KOPT-K1 (cell line): Measurements from ENCODE around the gene ABCC12.

ENCODE experiments used
- H3K27ac ChIP-seq: fragments of 200-600 bp; sonication (generic); 2 replicates; pipeline ENCODE4 v1.5.1; 2016; ENCODE audit warnings: antibody characterized with exemption, mild to moderate bottlenecking, low read depth, low read length; ENCODE audit not compliant: poor library complexity, severe bottlenecking
- H3K36me3 ChIP-seq: fragments of 200-600 bp; sonication (generic); 2 replicates; pipeline ENCODE4 v1.5.1; 2017; ENCODE audit warnings: antibody characterized with exemption, mild to moderate bottlenecking, low read length, moderate library complexity; ENCODE audit not compliant: insufficient read depth
- H3K9me3 ChIP-seq: fragments of 200-600 bp; sonication (generic); 2 replicates; pipeline ENCODE4 v1.5.1; 2017; ENCODE audit warnings: antibody characterized with exemption, low read length, mild to moderate bottlenecking; ENCODE audit not compliant: insufficient read depth, poor library complexity, severe bottlenecking

ABCC12 gene

DNA sequence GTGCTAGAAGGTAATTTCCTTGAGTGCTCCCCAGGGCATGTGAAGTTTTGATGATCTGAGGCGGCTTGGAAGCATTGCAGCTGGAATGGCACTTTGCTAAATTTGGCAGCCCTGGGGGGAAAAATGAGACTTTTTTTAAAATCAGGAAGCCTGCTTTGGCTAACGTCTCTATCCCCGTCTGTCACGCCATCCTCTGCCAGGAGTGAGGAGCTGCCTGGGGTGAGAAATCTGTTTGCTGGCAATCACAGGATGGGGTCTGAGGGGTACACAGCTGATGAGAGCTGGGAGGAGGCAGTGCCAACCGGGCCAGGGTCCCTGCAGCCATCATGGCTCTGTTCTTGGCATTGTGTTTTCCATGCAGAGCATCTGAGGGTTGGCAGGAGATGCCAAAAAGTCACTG, 2.0 kb downstream of the ABCC12 start:
- Histone ChIP-seq H3K27ac (no peak overlapping the region), H3K9me3 (peaks cover 4% of the 10 kb centered on the region), H3K36me3 (no peaks in the 10 kb centered on the region)

DNA sequence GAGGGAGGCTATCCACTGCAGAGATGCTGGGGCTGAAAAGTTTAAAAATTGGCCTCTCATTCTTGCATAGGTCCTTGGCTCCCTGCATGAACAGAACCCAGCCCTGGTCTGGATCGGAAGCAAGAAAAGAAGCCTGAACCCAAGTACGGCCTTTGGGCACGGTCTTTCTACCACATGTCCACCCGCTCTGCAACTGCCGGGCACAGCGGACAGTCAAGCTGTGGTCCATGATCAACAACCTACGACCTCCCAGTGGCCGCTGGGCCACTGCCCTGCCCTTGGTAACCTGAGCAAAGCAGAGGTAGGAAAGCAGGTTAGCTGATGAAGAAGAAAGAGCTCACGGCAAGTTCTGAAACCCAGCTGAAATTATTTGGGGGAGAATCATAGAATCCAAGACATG, 3.6 kb downstream of the ABCC12 start:
- Histone ChIP-seq H3K9me3 (peaks cover 4% of the 10 kb centered on the region), H3K27ac (no peak overlapping the region), H3K36me3 (no peaks in the 10 kb centered on the region)

- H3K36me3 ChIP-seq = no peaks in the 10 kb centered on the region
- no peak overlapping the region for H3K27ac ChIP-seq
- H3K9me3 ChIP-seq = peaks cover 4% of the 10 kb centered on the region
Measured at GRCh38 chr16:48150707-48151106, 5.1 kb downstream of the ABCC12 start.

GRCh38 chr16:48146710-48147109, 9.1 kb downstream of the ABCC12 start:
- no peaks in the 10 kb centered on the region for H3K36me3 ChIP-seq
- peaks cover 12% of the 10 kb centered on the region for H3K9me3 ChIP-seq
- no peak overlapping the region for H3K27ac ChIP-seq

DNA sequence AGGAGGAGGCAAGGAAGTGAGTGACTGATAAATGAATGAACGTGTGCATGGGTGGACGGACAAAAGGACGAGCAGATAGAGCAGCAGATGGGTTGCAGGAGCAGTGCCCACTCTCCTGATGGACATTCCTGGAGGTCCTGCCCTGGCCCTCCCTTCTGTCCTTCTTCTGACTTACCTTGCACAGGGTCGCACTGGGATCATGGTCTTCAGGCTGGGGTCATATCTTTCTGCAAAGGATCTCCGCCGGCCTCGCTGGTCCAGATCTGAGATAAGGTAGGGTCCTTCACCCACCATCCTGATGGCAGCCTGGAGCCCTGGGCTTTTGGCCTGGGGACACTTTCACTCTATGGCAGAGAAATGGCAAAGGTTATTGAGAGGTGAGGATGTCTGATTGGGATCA, 9.7 kb downstream of the ABCC12 start:
- Histone ChIP-seq H3K36me3 (no peaks in the 10 kb centered on the region), H3K27ac (no peak overlapping the region), H3K9me3 (peaks cover 12% of the 10 kb centered on the region)

DNA sequence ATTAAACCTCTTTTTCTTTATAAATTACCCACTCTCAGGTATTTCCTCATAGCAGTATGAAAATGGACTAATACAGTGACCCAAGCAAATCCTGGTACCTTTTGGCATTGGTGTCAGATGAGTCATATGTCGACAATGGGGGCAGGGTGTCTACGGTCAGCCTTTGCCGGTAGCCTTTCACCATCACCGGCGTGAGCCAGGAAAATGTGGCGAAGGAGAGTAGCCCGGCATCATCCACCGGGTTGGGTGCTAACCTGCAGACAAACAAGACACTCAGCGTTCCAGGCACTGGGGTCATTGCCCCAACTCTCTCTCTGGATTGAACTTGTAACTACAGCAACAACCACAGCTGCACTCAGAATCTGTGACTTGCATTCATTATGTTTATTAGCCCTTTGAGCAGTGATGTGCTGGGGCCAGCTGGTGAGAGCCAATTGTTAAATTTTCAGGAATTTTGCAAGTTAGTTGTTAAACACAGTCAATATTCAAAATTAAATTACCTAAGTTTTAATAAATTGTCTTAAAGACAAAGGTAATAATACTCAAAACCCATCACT, 11.9 kb downstream of the ABCC12 start:
- Histone ChIP-seq H3K9me3 (peaks cover 8% of the 10 kb centered on the region), H3K36me3 (no peaks in the 10 kb centered on the region), H3K27ac (no peak overlapping the region)

DNA sequence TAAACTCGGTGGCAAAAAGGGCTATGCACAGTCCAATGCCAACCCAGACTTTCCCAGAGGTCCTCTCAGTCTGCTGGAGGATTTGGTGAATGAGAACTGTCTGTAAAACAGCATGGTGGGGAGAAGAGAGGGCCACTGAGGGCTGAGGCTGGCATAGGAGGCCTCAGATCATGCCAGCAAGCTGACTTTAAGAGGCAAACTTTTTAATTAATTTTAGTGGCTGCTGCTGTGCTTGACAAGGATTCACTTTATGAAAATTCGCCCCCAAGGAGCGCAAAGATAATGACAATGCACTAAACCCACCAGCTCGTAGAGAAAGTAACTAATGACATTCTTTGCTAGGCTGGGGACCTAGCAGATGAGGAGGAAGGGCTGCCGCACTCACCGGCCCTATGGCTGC, 15.0 kb downstream of the ABCC12 start:
- Histone ChIP-seq H3K36me3 (no peaks in the 10 kb centered on the region), H3K9me3 (peaks cover 8% of the 10 kb centered on the region), H3K27ac (no peak overlapping the region)

DNA sequence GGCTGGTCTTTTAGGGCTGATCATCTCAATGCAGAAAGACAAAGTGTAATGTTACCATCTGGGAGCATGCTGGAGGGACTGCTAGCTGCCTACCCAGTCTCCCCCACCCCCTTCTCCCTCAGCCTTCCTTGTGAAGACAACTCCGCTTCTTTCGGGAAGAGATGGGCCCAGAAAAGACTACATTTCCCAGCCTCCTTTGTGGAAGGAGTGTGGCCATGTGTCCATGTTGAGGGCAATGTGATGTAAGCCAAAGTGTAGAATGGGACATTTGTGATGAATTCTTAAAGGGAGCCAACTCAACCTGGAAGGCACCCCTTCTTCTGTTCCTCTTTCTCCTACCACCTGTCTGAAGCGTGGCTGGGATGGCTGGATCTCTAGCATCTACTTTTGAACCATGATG, 16.3 kb downstream of the ABCC12 start:
- peaks cover 8% of the 10 kb centered on the region for H3K9me3 ChIP-seq
- H3K36me3 ChIP-seq = no peaks in the 10 kb centered on the region
- no peak overlapping the region for H3K27ac ChIP-seq

DNA sequence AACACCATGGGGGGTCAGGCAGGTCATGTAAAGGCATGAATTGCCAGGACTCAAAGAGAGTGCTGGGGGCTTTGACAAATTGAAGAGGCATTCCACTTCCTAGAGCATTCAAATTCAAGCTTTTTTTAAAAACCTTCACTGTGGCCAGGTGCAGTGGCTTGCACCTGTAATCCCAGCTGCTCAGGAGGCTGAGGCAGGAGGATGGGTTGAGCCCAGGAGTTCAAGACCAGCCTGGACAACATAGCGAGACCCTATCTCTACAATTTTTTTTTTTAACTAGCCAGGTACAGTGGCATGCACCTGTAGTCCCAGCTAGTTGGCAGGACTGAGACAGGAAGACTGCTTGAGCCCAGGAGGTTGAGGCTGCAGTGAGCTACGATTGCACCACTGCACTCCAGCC, 17.2 kb downstream of the ABCC12 start:
- Histone ChIP-seq H3K27ac (no peak overlapping the region), H3K36me3 (no peaks in the 10 kb centered on the region), H3K9me3 (peaks cover 8% of the 10 kb centered on the region)

- no peaks in the 10 kb centered on the region for H3K36me3 ChIP-seq
- no peak overlapping the region for H3K27ac ChIP-seq
- peaks cover under 1% of the 10 kb centered on the region for H3K9me3 ChIP-seq
Measured at GRCh38 chr16:48137822-48138221, 18.0 kb downstream of the ABCC12 start.

GRCh38 chr16:48136547-48137360, 19.0 kb downstream of the ABCC12 start:
- Histone ChIP-seq H3K27ac (no peak overlapping the region), H3K9me3 (no peaks in the 10 kb centered on the region), H3K36me3 (no peaks in the 10 kb centered on the region)

GRCh38 chr16:48133455-48134211, 22.2 kb downstream of the ABCC12 start:
- H3K36me3 ChIP-seq = no peaks in the 10 kb centered on the region
- no peak overlapping the region for H3K27ac ChIP-seq
- H3K9me3 ChIP-seq = no peaks in the 10 kb centered on the region

DNA sequence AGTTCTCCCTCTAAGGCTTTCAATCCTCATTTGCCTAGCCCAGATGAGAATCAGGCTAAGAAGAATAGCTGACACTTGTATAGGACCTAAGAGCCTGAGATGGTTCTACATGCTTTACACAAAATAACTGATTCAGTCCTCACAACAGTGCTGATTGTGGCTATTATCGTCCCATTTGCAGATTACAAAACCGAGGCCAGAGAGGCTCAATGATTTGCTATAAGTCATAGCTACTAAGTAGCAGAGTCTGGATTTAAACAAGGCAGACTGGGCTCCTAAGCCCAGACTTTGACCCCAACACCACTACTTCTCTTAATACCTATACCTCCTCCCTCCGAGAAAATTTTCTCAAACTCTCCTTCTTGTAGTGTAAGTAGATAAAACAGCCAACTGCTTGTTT, 23.1 kb downstream of the ABCC12 start:
- Histone ChIP-seq H3K27ac (no peak overlapping the region), H3K9me3 (no peaks in the 10 kb centered on the region), H3K36me3 (no peaks in the 10 kb centered on the region)

GRCh38 chr16:48131201-48131935, 24.4 kb downstream of the ABCC12 start:
- no peaks in the 10 kb centered on the region for H3K9me3 ChIP-seq
- no peaks in the 10 kb centered on the region for H3K36me3 ChIP-seq
- no peak overlapping the region for H3K27ac ChIP-seq

DNA sequence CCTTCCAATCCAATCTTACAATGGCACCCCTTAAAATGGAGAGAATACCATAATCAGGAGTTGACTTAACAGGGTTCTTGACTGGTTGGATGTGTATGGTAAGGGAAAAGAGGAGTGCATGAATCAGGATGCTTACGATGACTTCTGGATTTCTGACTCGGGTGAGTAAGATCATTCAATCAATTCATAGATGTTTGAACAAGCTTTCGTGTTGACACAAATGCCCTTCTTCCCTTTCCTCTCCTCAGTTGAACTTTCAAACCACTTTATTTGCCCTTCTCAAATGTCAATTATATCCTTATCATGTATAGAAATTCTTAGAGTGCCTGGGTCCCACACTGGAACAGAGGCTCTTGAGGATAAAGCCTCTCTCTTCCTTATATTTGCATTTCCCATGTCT, 25.9 kb downstream of the ABCC12 start:
- Histone ChIP-seq H3K27ac (no peak overlapping the region), H3K9me3 (no peaks in the 10 kb centered on the region), H3K36me3 (no peaks in the 10 kb centered on the region)
